Epidermal melanocyte (primary cell): Measurements from ENCODE around the gene SPPL3.
A peak's percentile ranks its signal among the peaks of the same experiment; 100 is the strongest.

Experiments used
- DNase-seq: peaks from one replicate; pipeline ENCODE4 v3.0.0; 2011; ENCODE audit warnings: low spot score; ENCODE audit not compliant: insufficient read length

SPPL3 gene

DNA sequence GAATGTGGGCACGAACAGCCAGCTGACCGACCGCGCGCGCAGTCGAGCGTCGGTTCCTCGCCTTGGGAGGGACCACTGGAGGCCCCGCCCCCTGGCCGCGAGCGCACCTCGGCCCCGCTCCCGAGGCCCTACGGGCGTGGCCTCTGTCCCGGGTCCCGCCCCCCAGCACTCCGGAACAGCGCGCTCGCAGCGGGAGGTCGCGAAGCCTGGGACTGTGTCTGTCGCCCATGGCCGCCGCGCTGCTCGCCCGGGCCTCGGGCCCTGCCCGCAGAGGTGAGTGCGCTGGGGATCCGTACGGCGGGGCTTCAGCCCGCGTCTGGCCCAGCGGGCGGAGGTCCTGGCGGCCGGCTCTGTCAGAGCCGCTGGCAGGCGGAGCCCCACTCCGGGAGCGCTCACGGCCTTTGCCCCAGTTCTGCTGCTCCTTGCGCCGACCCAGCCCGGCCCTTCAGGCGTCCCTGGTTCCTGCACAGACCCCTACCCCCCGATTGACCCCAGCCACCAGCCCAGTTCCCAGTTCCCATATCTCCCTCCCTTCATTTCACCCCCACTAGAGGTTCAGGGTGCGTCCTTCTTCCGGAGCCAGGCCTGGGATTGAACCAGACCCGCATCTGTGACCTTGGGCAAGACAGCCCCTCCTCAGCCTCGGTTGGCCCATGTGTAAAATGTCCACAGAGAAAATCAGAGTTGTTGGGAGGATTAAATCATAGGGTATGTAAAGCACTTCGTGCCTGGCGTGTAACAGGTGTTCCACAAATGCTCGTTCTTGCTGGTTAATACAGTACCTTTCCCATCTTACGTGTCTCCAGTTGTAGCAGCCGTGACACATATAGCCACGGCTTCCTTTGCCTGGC is 178.3 kb downstream of the SPPL3 start, which contains the start of gene ACADS:
Gene ACADS (plus strand): TSS at position 168 of the 851 bp plus-strand sequence. CDS start 60 bp downstream, at position 228.
- DNase-seq: peak; percentile 98

GRCh38 chr12:120725151-120725658 is 179.0 kb downstream of the SPPL3 start:
- DNase-seq: no peak

GRCh38 chr12:120724720-120725119 is 179.4 kb downstream of the SPPL3 start:
- DNase-seq: no peak

DNA sequence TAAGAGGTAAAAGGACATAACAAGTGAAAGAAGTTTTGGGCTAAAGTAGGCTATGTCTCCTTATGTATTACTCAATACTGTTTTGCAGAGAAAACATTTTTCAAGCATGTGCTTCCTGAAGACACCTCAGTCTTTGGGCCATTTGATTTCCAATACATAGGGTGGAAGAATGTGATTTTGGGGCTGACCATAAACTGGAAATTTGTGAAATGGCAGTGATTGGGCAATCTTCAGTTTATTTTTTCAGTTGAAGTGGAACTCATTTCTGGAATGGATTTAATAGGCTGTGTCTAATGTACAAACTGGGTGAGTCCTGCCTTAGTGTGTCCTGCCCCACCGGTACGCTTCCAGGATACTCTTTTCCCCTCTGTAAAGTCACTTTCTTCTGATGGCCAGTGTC is 181.4 kb downstream of the SPPL3 start:
- DNase-seq: no peak

DNA sequence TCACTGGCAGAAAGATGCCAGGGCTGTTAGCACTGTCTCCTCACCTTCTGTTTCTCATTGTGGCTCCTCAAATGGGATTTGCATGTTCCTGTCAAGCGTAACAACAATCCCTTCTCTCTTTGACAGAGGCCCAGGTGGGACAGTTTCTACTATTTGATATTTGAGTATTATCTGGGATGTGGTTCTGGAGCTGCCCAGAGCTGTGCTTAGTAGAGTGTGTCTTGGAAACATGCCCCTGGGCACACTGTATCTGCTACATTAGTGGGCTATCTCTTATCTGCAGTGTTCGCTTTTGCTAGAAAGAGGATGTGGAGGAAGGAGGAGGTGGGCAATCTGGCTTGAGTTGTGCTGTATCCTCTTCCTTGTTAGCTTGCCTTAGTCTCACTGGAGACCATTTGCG is 182.3 kb downstream of the SPPL3 start:
- DNase-seq: no peak

- no peak for DNase-seq
These were observed 183.0 kb downstream of the SPPL3 start for GRCh38 chr12:120720987-120721801.

DNA sequence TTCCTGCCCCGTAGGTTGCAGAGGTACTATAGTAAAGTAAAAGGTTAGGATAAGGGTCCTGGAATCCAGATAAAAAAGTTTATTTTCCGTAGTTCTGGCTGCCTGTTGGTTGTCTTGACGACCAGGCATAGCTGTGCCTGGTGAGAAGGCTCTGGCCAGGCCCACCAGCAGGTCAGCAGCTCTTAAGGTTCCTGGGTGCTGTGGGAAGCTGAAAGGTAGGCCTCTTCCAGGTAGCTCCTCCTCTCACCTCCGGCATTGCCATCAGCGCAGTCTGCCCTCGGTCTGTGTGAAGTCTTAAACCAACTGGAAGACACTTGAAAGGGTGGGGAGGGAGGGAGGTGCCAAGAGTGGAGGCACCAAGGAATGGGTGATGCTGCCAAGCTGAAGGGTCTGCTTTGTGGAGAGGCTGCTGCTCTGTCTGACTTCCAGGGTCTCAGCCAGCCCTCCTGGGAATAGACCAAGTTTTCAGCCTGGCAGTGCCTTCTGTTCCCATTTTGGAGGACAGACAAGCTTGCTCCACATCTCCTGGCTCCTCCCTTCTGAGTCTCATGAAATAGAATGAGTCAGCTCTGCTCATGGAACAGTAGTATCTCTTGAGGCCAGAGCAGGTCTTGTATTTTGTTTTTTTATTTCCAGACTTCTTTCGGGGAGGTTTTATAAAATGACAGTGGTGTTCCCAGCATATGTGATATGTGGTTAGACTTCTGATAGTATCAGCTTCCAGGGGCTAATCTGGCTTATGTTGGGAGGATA is 183.7 kb downstream of the SPPL3 start:
- DNase-seq: no peak

- DNase-seq: no peak
These were observed 184.5 kb downstream of the SPPL3 start for GRCh38 chr12:120719496-120720233.

DNA sequence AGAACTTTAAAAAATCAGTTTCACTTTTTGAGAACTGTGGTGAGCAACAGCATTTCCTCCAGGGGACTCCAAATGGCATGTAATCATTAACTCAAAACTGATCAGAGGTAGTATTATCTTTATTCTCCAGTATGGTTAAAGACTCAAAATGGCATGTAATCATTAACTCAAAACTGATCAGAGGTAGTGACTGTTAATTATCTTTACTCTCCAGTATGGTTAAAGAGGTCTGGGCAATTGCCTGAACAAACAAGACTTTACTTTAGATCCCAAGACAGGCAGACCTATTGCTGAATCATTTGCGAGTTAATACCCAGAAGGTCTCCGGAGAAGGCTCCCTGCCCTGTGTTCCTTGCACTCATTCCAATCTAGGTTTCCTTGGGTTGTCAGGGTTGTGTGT is 185.1 kb downstream of the SPPL3 start:
- no peak for DNase-seq

DNA sequence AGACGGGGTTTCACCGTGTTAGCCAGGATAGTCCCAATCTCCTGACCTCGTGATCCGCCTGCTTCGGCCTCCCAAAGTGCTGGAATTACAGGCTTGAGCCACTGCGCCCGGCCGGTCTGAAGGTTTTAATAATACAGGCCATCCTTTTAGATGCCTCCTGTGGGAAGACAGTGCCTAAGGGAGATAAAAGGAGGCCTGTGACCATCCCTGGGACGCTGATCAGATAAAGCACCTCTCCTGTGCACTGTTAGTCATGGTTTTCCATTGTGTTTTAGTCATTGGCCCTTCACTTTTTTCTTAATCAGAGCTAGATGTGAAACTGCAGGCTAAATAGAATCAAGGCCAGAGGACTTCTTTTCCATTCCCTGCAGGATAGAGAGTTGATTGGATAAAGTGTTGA is 186.1 kb downstream of the SPPL3 start:
- no peak for DNase-seq

DNA sequence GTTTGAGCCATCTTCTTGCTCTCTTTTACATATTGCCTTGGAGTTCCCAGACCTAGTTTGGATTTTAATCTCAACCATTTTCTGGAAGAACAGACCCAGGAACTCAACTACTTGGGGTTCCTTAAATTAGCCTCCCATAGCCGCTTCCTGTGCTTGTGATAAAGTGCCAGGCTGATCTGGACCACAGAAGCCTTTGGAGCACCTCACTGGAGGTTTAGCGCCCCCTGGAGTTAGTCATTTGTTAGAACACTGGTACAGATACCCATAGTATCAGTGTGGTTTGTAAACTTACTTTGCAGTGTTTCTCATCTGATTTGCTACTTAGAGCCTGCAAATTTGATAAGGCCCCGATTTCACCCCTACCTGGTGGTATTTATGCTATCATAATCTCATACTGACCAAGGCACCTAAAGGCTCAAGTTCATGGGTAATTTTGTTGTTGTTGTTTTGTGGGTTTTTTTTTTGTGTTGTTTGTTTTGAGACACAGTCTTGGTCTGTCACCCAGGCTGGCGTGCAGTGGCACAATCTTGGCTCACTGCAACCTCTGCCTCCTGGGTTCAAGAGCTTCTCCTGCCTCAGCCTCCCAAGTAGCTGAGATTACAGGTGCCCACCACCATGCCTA is 190.2 kb downstream of the SPPL3 start:
- peak; percentile 89 for DNase-seq

- no peak for DNase-seq
These were observed 191.5 kb downstream of the SPPL3 start for GRCh38 chr12:120712610-120713009.
